NT2/D1 (cell line): ENCODE measurements around the gene PRRC2C.

Experiments
- DNase-seq: peaks from one replicate; pipeline ENCODE4 v3.0.0-alpha.2; 2011; ENCODE audit warnings: low read depth, low spot score
- H3K27me3 ChIP-seq: 2 replicates; pipeline ENCODE4 v1.6.0; 2011; ENCODE audit warnings: mild to moderate bottlenecking; ENCODE audit not compliant: insufficient read length, insufficient read depth
- H3K36me3 ChIP-seq: 2 replicates; pipeline ENCODE4 v1.6.1; 2011; ENCODE audit warnings: mild to moderate bottlenecking, low read length, mixed read lengths; ENCODE audit not compliant: insufficient read depth, insufficient read length
- H3K4me1 ChIP-seq: 2 replicates; pipeline ENCODE4 v1.5.1; 2011; ENCODE audit not compliant: insufficient read depth, insufficient read length
- H3K4me3 ChIP-seq: 2 replicates; pipeline ENCODE4 v1.5.1; 2011; ENCODE audit warnings: low read depth; ENCODE audit not compliant: insufficient read length
- H3K9ac ChIP-seq: 2 replicates; pipeline ENCODE4 v1.6.0; 2011; ENCODE audit warnings: low read depth; ENCODE audit not compliant: insufficient read length
- H3K9me3 ChIP-seq: 2 replicates; pipeline ENCODE4 v1.5.1; 2011; ENCODE audit warnings: mild to moderate bottlenecking, low read length; ENCODE audit not compliant: insufficient read depth
- SUZ12 ChIP-seq: IDR thresholded peaks from 2 replicates; pipeline ENCODE4 v1.6.1; 2011; ENCODE audit not compliant: insufficient read length, insufficient read depth; ENCODE audit errors: extremely low read depth
- YY1 ChIP-seq: IDR thresholded peaks from 2 replicates; pipeline ENCODE4 v1.6.1; 2011; ENCODE audit not compliant: insufficient read length, insufficient read depth
- ZNF274 ChIP-seq: IDR thresholded peaks from 2 replicates; pipeline ENCODE4 v1.6.1; 2011; ENCODE audit warnings: mild to moderate bottlenecking, low read depth, low read length

Gene PRRC2C

DNA sequence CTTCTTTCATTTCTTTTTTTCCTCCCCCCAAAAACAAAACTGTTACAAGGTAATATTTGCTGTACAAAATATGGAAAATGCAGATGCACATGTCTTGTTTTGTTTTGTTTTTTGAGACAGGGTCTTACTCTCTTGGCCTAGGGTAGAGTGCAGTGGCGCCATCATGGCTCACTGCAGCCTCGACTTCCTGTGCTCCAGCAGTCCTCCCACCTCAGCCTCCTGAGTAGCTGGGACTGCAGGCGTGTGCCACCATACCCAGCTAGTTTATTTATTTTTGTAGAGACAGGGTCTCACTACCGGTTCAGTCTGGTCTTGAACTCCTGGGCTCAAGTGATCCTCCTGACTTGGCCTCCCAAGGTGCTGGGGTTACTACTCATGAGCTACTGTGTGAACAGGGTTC lies 15.5 kb downstream of the PRRC2C start:
- peaks cover 47% of the 10 kb centered on the region for H3K36me3 ChIP-seq
- DNase-seq: no peak
- H3K9ac ChIP-seq: no peak overlapping the region
- H3K27me3 ChIP-seq: no peaks in the 10 kb centered on the region
- no peak overlapping the region for H3K4me3 ChIP-seq
- TF ChIP-seq YY1: no peak
- no peak for TF ChIP-seq ZNF274
- no peak for TF ChIP-seq SUZ12
- no peaks in the 10 kb centered on the region for H3K9me3 ChIP-seq
- H3K4me1 ChIP-seq: no peaks in the 10 kb centered on the region

DNA sequence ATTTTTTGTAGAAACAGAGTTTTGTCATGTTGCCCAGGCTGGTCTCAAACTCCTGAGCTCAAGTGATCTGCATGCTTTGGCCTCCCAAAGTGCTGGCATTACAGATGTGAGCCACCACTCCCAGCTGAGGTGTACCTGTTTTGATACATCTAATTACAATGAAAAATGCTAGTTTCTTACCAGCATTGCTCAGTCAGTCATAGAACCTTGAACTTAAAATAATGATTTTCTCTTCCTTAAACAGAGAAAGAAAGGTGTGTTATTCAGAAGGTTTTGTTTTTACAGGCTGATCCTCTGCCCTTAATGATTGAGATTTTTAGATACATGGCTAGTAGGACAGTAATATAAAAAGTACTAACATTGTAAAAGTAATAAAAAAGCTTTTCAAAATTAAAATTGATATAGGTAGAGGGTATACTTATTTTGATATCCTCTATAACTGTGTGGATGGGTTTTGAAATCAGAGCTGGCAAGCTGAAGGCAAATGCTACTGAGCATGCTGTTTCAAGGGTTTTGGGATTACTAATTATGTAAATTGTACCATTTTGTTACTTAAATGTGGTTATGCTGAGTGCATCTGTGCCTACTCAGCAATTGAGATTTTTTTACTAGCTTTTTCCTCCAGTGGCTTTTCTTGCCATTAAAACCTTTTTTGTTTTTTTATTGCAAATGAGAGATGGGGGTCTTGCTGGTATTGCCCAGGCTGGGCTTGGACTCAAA lies 16.1 kb downstream of the PRRC2C start:
- Histone ChIP-seq H3K4me1 (no peaks in the 10 kb centered on the region), H3K36me3 (peaks cover 47% of the 10 kb centered on the region), H3K9me3 (no peaks in the 10 kb centered on the region), H3K27me3 (no peaks in the 10 kb centered on the region), H3K9ac (no peak overlapping the region), H3K4me3 (no peak overlapping the region)
- no peak for DNase-seq
- TF ChIP-seq SUZ12 (no peak), YY1 (no peak), ZNF274 (no peak)

DNA sequence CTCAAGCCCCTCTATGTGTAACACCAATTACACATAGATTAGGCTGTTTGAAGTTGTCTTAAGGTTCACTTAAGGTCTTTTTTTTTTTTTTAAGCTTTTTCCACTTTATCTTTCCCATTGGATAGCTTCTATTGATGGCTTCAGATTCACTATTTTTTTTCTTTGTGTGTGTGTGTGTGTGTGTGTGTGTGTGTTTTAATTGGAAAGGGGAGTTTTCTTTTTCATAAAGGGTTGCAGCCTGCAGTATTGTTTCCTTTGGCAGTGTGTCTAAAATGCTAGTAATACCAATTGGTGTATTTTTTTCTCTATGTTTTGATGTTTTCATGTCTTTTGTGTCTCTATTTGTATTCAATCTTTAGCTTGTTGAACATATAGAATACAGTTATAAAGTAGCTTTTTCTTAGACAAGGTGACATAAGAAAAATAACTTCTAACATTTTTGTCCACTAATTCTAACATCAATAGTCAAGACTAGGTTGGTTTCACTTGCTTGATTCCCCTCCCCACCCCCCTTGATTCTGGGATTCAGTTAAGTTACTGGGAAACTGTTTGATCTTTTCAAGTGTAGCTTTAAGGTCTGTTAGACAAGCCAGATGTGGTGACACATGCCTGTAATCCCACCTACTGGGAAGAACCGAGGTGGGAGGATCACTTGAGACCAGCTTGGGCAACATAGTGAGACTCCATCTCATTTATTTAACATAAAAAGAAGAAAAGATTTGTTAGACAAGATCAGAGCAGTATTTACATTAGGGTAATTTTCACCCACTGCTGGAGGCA lies 21.4 kb downstream of the PRRC2C start:
- Histone ChIP-seq H3K9me3 (no peaks in the 10 kb centered on the region), H3K27me3 (no peaks in the 10 kb centered on the region), H3K36me3 (peaks cover 12% of the 10 kb centered on the region), H3K9ac (no peak overlapping the region), H3K4me3 (no peak overlapping the region), H3K4me1 (no peaks in the 10 kb centered on the region)
- no peak for TF ChIP-seq ZNF274
- TF ChIP-seq SUZ12: no peak
- TF ChIP-seq YY1: no peak
- no peak for DNase-seq

GRCh38 chr1:171507435-171507834 lies 22.1 kb downstream of the PRRC2C start:
- Histone ChIP-seq H3K4me1 (no peaks in the 10 kb centered on the region), H3K9ac (no peak overlapping the region), H3K27me3 (no peaks in the 10 kb centered on the region), H3K9me3 (no peaks in the 10 kb centered on the region), H3K4me3 (no peak overlapping the region), H3K36me3 (peaks cover 13% of the 10 kb centered on the region)
- no peak for DNase-seq
- no peak for TF ChIP-seq ZNF274
- TF ChIP-seq YY1: no peak

DNA sequence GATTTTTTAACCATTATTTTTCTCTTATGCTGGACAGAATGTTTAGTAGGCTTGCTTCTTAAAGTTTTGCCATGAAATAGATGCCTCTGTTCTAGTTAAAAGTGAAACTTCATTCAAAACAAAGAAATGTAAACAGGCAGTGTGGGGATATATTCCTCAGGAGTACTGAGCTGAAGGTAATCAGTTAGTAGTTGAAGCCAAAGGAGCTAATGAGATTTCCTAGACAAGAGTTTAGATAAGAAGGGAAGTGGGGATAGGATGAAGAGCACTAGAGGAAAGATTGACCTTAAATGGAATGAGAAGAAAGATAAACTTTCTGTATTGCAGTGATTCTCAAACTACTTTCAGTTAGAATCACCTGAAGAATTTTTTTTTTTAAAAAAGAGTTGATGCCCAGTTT lies 23.9 kb downstream of the PRRC2C start:
- no peaks in the 10 kb centered on the region for H3K27me3 ChIP-seq
- no peaks in the 10 kb centered on the region for H3K4me1 ChIP-seq
- TF ChIP-seq ZNF274 (no peak), SUZ12 (no peak), YY1 (no peak)
- H3K4me3 ChIP-seq: no peak overlapping the region
- H3K9ac ChIP-seq: no peak overlapping the region
- no peaks in the 10 kb centered on the region for H3K9me3 ChIP-seq
- DNase-seq: no peak
- H3K36me3 ChIP-seq: peaks cover 25% of the 10 kb centered on the region

DNA sequence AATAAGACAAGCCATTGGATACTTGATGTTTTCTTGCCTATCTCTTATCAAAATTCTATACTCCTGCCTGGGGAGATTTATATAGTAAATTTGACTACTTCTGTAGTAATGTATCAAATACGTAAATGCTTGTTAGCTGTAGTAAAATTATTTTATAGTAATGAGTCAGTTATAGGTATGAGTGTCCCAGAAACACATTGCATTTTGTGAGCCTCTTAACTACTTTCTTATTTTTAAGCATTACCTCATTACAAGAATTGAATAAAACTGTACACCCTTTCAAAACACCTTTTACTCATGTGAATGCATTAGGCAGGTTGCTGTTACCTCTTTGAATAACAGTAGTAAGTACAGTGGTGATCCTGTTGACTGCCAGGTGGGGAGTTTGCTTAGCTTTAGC lies 28.4 kb downstream of the PRRC2C start:
- no peak overlapping the region for H3K4me3 ChIP-seq
- TF ChIP-seq SUZ12 (no peak), ZNF274 (no peak), YY1 (no peak)
- H3K36me3 ChIP-seq: peaks cover 71% of the 10 kb centered on the region
- DNase-seq: no peak
- no peaks in the 10 kb centered on the region for H3K9me3 ChIP-seq
- no peaks in the 10 kb centered on the region for H3K4me1 ChIP-seq
- H3K27me3 ChIP-seq: no peaks in the 10 kb centered on the region
- H3K9ac ChIP-seq: no peak overlapping the region

GRCh38 chr1:171515299-171515698 lies 30.0 kb downstream of the PRRC2C start:
- Histone ChIP-seq H3K4me3 (no peak overlapping the region), H3K36me3 (peaks cover 87% of the 10 kb centered on the region), H3K9ac (no peak overlapping the region), H3K9me3 (no peaks in the 10 kb centered on the region), H3K27me3 (no peaks in the 10 kb centered on the region), H3K4me1 (no peaks in the 10 kb centered on the region)
- TF ChIP-seq SUZ12 (no peak), ZNF274 (no peak), YY1 (no peak)
- DNase-seq: no peak
